Central memory CD8-positive, alpha-beta T cell (primary cell): Measurements from ENCODE around the gene TMEM198.

Source experiments
- ATAC-seq: fragments of 150-1000 bp; cut with Tn5 transposase; replicated peaks from 2 replicates; pipeline ENCODE4 v1.10.0; 2022; ENCODE audit warnings: mild to moderate bottlenecking, moderate FRiP score, moderate number of reproducible peaks; ENCODE audit not compliant: poor library complexity, severe bottlenecking; ENCODE audit errors: extremely low read depth
- DNase-seq, 2 donors: peaks; one replicate each; pipeline ENCODE4 v3.0.0; 2021; ENCODE audit warnings: low spot score in 2 of 2
- H3K27ac Mint-ChIP-seq: one replicate; pipeline ENCODE4 v1.8.0; 2022; ENCODE audit warnings: low read depth, mild to moderate bottlenecking, moderate library complexity, mixed read lengths
- H3K27me3 Mint-ChIP-seq: one replicate; pipeline ENCODE4 v1.8.0; 2022; ENCODE audit warnings: mixed read lengths
- H3K36me3 Mint-ChIP-seq: one replicate; pipeline ENCODE4 v1.8.0; 2022; ENCODE audit warnings: mild to moderate bottlenecking, moderate library complexity, mixed read lengths; ENCODE audit not compliant: insufficient read depth
- H3K4me1 Mint-ChIP-seq: one replicate; pipeline ENCODE4 v1.8.0; 2022; ENCODE audit warnings: mixed read lengths
- H3K4me3 Mint-ChIP-seq: one replicate; pipeline ENCODE4 v1.8.0; 2022; ENCODE audit warnings: mild to moderate bottlenecking, moderate library complexity, mixed read lengths
- H3K9me3 Mint-ChIP-seq: one replicate; pipeline ENCODE4 v1.8.0; 2022; ENCODE audit warnings: mixed read lengths

The TMEM198 gene

DNA sequence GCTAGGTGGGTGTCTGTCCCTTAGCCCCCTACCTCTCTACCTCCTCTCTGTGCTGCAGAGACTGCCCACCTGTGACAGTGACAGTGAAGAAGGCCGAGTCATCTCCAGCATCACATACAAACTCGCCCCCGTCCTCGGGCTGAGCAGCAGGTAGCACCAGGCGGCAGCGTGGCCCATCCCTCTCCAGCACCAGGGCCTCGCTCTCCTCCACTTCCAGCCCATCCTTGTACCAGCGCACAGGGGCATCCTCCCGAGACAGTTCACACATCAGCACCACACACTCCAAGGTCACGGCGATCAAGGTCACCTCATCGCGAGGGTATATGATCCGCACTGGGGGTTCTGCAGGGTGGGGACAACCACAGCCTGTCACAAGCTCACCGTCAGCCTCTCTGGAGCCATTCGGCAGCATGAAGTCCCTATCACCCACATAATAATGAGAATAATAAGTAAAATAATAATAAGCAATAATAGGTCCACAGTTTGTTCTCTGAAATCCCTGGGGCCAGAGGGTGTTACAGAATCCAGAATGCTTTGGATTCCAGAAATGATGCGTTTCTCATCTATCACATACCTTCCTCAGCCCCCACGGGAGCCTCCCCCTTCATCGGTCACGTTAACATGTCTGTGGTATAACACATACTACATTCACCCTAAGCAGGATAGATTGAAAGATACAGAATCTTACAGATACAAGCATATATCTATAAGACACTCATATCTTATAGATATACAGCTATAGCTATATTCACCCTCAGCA lies 15.5 kb downstream of the TMEM198 start:
- H3K36me3 Mint-ChIP-seq, result peaks cover 3% of the 10 kb centered on the region
- no peaks in the 10 kb centered on the region for H3K4me1 Mint-ChIP-seq
- peaks cover 76% of the 10 kb centered on the region for H3K27me3 Mint-ChIP-seq
- ATAC-seq (no peak), DNase-seq (no peak)
- H3K27ac Mint-ChIP-seq, result no peak overlapping the region
- H3K4me3 Mint-ChIP-seq, result no peak overlapping the region
- H3K9me3 Mint-ChIP-seq, result no peaks in the 10 kb centered on the region

GRCh38 chr2:219560037-219560892 lies 16.4 kb downstream of the TMEM198 start:
- Mint-ChIP-seq H3K27ac (no peak overlapping the region), H3K27me3 (peaks cover 76% of the 10 kb centered on the region), H3K9me3 (no peaks in the 10 kb centered on the region), H3K4me1 (no peaks in the 10 kb centered on the region), H3K36me3 (peaks cover 3% of the 10 kb centered on the region), H3K4me3 (no peak overlapping the region)
- DNase-seq (no peak), ATAC-seq (no peak)

DNA sequence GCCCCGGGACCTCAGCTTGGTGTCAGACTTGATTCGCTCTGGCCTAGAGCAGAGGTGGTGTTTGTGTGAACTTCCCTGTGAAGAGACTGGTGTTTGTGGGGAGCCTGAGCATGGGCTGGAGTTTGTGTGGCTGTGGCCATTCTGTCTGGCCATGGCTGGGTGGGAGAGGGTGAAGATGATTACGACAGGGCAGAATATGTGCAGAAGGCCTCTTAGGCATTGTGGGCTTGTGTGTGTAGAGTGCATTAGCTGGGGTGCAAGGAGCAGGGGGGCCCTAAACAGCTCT lies 17.0 kb downstream of the TMEM198 start:
- ATAC-seq, result no peak
- Mint-ChIP-seq H3K36me3 (peaks cover 3% of the 10 kb centered on the region), H3K4me1 (no peaks in the 10 kb centered on the region), H3K27ac (no peak overlapping the region), H3K4me3 (no peak overlapping the region), H3K9me3 (no peaks in the 10 kb centered on the region), H3K27me3 (peaks cover 76% of the 10 kb centered on the region)
- DNase-seq, result no peak

DNA sequence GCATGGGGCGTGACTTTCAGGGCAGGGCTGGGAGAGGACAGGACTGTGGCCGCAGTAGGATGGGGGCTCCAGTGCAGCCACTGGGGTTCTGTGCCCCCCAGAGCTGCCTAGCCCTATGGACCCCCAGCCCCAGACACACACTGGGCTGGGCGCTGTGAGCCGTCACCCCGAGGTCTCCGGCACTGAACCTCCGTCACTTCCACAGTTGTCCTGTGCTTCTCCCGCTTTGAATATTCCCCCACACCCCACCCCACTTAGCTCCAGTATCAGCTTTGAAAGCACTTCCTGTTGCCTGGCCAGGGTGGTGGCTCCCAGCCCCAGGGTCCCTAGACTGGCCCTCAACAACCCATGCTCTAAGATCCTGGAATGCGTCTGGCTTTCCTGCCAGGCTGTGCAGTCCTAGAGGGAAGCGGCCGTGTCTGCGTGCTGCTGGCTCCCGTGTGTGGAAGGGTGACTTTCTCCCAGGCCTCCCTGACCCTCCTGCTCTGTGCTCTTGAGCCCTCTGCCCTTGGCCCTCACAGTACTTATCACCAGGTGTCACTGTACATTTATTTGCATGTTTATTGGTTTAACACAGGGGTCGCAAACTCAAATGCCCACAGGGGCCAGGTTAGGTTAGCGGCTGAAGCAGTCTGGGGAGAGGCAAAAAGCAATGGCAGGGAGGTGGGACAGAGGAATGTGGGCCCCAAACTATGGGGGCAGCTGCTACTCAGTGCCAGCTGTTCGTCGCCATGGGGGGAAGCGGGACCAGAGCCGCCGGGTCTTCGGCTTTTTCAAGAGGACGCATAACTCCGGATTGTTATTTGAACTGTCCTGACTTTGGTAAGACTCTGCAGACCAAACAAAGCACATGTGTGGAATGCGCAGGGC lies 17.6 kb downstream of the TMEM198 start:
- no peaks in the 10 kb centered on the region for H3K4me1 Mint-ChIP-seq
- no peak overlapping the region for H3K27ac Mint-ChIP-seq
- ATAC-seq, result no peak
- no peak overlapping the region for H3K4me3 Mint-ChIP-seq
- no peaks in the 10 kb centered on the region for H3K9me3 Mint-ChIP-seq
- H3K36me3 Mint-ChIP-seq, result peaks cover 3% of the 10 kb centered on the region
- H3K27me3 Mint-ChIP-seq, result peaks cover 78% of the 10 kb centered on the region
- DNase-seq, result no peak

- Mint-ChIP-seq H3K4me3 (no peak overlapping the region), H3K27me3 (peaks cover 84% of the 10 kb centered on the region), H3K9me3 (no peaks in the 10 kb centered on the region), H3K36me3 (peaks cover 3% of the 10 kb centered on the region), H3K4me1 (no peaks in the 10 kb centered on the region), H3K27ac (no peak overlapping the region)
- ATAC-seq (no peak), DNase-seq (no peak)
Observed at GRCh38 chr2:219562049-219563020, 18.5 kb downstream of the TMEM198 start.

DNA sequence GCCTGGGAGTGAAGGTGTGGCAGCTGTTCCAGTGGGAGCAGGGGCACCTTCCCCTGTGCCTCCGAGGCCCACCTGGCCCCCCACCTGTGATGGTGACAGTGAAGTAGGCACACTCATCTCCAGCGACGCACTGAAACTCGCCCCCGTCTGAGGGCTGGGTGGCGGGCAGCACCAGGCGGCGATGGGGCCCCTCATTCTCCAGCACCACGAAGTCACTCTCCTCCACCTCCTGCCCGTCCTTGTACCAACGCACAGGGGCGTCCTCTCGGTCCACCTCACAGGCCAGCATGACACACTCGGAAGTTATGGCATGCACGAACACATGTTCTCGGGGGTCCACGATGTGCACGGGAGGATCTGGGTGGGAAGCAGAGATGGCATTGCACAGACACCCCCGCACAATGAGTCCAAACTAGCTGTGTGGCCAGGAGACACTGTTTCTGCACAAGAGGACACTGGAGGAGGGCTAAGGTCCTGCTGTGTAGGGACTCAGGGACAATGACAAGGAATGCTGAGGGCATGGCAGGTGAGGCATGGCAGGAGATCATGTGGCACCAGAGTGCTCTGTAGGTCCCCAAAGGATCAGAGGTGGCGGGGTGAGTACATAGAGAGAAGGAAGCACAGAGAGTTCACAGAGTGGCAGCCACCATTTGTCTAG lies 19.6 kb downstream of the TMEM198 start:
- ATAC-seq (no peak), DNase-seq (no peak)
- peaks cover 3% of the 10 kb centered on the region for H3K36me3 Mint-ChIP-seq
- H3K9me3 Mint-ChIP-seq, result no peaks in the 10 kb centered on the region
- no peaks in the 10 kb centered on the region for H3K4me1 Mint-ChIP-seq
- no peak overlapping the region for H3K4me3 Mint-ChIP-seq
- peaks cover 89% of the 10 kb centered on the region for H3K27me3 Mint-ChIP-seq
- no peak overlapping the region for H3K27ac Mint-ChIP-seq

DNA sequence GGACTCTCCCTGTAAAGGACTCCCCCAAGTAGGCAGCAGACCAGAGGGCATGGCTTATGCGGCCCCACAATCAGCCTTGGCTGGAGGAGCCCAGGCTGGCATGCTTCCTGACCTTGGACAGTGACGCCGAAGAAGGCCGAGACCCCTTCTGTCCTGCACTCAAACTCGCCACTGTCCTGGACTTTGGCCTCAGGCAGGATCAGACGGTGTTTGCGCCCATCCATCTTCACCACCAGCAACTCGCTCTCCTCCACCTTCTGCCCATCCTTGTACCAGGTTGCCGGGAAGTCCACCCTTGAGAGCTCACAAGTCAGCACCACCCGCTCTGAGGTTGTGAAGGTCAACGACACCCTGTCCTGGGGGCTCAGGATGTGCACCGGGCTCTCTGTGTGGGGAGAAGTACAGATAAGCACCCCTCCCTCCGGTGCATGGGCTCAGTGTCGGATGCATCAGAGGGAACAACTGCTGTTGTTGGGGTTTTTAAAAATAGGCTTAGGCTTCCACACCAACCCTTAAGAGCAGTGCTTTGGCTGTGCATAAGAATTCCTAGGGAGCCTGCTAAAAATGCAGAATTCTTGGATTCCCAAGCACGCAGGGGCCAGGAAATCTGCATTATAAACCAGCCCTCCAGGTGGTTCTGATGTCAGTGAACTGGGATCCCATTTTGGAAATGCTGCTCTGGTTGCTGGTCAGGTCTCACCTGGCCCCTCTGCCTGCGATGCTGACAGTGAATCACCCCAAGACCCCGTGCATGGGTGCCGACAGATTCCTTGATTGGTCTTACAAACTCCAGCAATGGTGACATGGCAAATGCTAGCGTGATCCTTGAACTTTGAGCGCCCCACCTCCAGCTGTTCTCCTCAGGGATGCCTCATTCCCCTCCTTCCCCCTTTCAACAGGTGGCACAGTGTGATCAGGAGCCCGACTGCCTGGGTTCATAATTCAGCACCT lies 21.6 kb downstream of the TMEM198 start:
- peaks cover 3% of the 10 kb centered on the region for H3K36me3 Mint-ChIP-seq
- no peak overlapping the region for H3K4me3 Mint-ChIP-seq
- DNase-seq, result no peak
- no peak overlapping the region for H3K27ac Mint-ChIP-seq
- peaks cover 91% of the 10 kb centered on the region for H3K27me3 Mint-ChIP-seq
- ATAC-seq, result no peak
- H3K4me1 Mint-ChIP-seq, result no peaks in the 10 kb centered on the region
- no peaks in the 10 kb centered on the region for H3K9me3 Mint-ChIP-seq

GRCh38 chr2:219566640-219567039 lies 22.8 kb downstream of the TMEM198 start:
- Mint-ChIP-seq H3K27ac (no peak overlapping the region), H3K27me3 (peaks cover 82% of the 10 kb centered on the region), H3K36me3 (peaks cover 3% of the 10 kb centered on the region), H3K4me1 (no peaks in the 10 kb centered on the region), H3K9me3 (no peaks in the 10 kb centered on the region), H3K4me3 (no peak overlapping the region)
- ATAC-seq (no peak), DNase-seq (no peak)

DNA sequence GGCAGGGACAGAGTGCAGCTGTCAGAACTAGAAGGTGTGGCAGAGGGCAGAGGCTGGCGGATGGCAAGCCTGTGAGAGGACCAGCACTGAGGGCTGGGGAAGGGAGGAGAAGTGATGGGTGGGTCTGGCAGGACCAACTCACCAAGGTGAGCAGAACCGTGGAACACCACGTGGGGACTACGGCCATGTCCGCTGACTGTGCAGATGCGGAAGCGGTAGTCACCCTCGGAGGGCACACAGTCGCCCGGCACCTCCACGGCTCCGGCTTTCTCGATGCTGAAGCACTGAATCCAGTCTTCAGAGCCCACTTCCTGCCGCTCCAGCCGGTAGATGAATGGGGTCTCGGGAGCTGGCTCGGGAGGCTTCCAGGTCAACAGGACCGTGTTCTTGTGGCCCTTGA lies 23.3 kb downstream of the TMEM198 start:
- Mint-ChIP-seq H3K9me3 (no peaks in the 10 kb centered on the region), H3K4me1 (no peaks in the 10 kb centered on the region), H3K27ac (no peak overlapping the region), H3K36me3 (peaks cover 3% of the 10 kb centered on the region), H3K4me3 (no peak overlapping the region), H3K27me3 (peaks cover 82% of the 10 kb centered on the region)
- no peak for ATAC-seq
- DNase-seq, result no peak

GRCh38 chr2:219567791-219568361 lies 24.0 kb downstream of the TMEM198 start:
- ATAC-seq, result no peak
- Mint-ChIP-seq H3K4me1 (no peaks in the 10 kb centered on the region), H3K36me3 (peaks cover 3% of the 10 kb centered on the region), H3K27me3 (peaks cover 82% of the 10 kb centered on the region), H3K4me3 (no peak overlapping the region), H3K27ac (no peak overlapping the region), H3K9me3 (no peaks in the 10 kb centered on the region)
- DNase-seq, result no peak
